ENCODE measurements around the gene TMEM223.
"Not testable (repeated sequence)": the region's sequence is repeated elsewhere in the genome, so short reads cannot be mapped to it uniquely, and the experiment has no call there.

Gene TMEM223

DNA sequence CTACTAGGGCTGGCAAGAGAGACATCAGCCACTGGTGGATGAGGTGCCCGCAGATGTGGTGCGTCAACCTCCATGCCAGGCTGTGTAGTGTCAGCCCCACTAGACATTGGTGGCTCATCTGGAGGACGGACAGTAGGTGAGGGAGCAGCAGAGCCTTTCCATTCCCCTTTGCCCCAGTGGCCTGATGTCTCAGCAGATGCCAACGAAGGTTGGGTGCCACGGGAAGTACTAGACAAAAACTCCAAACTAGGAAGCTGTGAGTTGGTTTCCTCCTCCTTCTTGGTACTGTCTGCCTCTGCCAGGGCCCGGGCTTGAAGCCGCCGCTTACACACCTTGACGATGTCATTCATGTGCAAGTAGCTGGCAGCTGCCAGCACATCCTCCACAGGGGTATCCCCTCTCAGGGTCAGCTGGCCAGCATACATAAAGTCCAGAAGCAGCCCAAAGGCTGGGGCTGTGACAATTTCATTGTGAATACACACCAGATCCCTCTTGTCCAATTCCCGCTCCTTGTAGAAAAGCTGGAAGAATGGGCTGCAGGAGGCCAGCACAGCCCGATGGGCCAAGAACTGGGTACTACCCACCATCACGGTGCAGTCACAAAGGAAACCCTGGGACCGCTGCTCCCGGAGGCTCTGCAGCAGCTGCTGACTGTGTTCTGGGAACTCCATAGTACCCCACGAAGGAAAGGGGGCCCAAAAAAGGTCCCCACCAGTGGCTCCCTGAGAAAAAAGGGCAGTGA, 38.6 kb downstream of the TMEM223 start:
- DNase-seq (ENCODE audit: low spot score), result no peak

DNA sequence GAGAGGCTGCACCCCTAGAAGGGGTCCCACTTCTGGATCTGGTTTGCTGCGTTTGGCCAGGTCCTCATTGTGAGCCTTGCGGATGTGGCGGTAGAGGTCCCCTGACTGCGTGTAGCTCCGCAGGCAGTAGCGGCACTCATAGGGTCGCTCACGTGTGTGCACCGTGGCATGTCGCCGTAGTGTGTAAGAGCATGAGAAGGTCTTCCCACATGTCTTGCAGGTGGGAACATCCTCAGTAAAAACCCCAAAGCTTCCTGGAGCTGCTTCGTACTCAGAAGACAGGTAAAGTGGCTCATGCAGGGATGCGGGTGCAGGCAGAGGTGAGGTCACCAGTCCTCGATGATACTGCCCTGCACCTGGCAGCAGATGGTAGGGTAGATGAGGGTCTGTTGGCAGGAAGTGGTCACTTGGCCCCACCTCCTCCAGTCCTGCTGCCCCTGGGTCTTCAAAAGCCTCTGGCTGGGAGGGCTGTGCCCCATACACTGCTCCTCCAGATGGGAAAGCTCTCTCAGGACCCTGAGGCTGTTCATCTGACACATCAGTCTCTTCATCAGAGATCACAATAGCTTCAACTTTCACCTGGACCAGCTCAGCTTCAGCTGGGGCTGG, 39.5 kb downstream of the TMEM223 start:
- DNase-seq (ENCODE audit: low spot score), result no peak

DNA sequence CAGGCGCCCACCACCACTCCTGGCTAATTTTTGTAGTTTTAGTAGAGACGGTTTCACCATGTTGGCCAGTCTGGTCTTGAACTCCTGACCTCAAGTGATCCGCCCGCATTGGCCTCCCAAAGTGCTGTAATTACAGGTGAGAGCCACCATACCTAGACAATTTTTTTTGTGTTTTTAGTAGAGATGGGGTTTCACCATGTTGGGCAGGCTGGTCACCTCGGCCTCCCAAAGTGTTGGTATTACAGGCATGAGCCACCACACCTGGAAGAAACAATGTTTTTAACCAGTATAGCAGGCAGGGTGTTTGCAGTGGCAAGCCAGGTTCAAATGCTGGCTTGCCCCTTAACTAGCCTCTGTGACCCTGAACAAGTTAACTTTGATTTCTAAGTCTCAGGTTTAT, 41.9 kb downstream of the TMEM223 start:
- DNase-seq (ENCODE audit: low spot score), result not testable (repeated sequence)

DNA sequence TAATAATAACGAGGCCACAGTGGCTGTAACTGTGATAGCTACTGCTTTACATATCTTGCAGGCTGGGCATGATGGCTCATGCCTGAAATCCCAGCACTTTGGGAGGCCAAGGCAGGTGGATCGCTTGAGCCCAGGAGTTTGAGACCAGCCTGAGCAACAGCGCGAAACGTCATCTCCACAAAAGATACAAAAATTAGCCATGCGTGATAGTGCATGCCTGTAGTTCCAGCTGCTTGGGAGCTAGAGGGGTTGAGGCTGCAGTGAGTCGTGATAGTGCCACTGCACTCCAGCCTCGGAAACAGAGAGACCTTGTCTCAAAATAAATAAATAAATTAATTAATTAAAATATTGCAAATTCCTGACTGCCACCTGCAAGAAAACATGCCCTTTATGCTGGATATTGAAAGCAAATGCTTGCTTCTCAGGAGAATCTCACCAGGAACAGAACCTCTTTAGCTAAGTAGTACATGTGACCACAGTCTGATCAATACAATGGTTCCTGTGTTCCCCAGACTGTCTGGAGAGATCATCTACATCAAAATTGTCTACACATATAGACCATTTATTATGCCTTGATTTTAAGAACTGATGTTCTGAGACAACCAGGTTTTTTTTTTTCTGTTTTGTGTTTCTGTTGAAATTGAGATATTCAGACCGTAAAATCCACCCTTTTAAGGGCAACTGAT, 44.2 kb downstream of the TMEM223 start:
- DNase-seq (ENCODE audit: low spot score), result no peak

All from CD4-positive, alpha-beta T cell treated with Interleukin-6 at 100 ng/mL for 8 hours (primary cell).